GM12864 (cell line): ENCODE data around the gene SLC30A7.
"Not testable (repeated sequence)": the region's sequence is repeated elsewhere in the genome, so short reads cannot be mapped to it uniquely, and the experiment has no call there.

ENCODE experiments used
- DNase-seq: peaks from one replicate; pipeline ENCODE4 v3.0.0-alpha.2; 2011; ENCODE audit warnings: low read depth
- H3K4me3 ChIP-seq: 2 replicates; pipeline ENCODE4 v1.5.1; 2011; ENCODE audit warnings: mild to moderate bottlenecking, low read depth, low read length, control low read depth
- CTCF ChIP-seq: IDR thresholded peaks from 2 replicates; pipeline ENCODE4 v1.5.1; 2011; ENCODE audit warnings: low read depth, mild to moderate bottlenecking, moderate library complexity, low read length, control low read depth, inconsistent platforms; ENCODE audit errors: missing control alignments

SLC30A7 gene

GRCh38 chr1:100895540-100896480, at the start of gene SLC30A7:
Gene SLC30A7 (plus strand): TSS chr1:100896090. CDS start chr1:100896263, 173 bp downstream.
- no peak for TF ChIP-seq CTCF
- H3K4me3 ChIP-seq: peak within 1 kb of the TSS; percentile 71
- DNase-seq: peak; percentile 59

- no peak for TF ChIP-seq CTCF
- no peak overlapping the region for H3K4me3 ChIP-seq
- DNase-seq: no peak
Observed at GRCh38 chr1:100847361-100848082, 48.4 kb upstream of the SLC30A7 start.

- no peak for TF ChIP-seq CTCF
- no peak for DNase-seq
- H3K4me3 ChIP-seq: no peak overlapping the region
Observed at GRCh38 chr1:100851726-100852125, 44.2 kb upstream of the SLC30A7 start.

GRCh38 chr1:100852976-100853375, 42.9 kb upstream of the SLC30A7 start:
- TF ChIP-seq CTCF: no peak
- H3K4me3 ChIP-seq: no peak overlapping the region
- no peak for DNase-seq

GRCh38 chr1:100855116-100855515, 40.8 kb upstream of the SLC30A7 start:
- not testable (repeated sequence) for DNase-seq

GRCh38 chr1:100860397-100860991, 35.4 kb upstream of the SLC30A7 start:
- no peak for DNase-seq
- no peak overlapping the region for H3K4me3 ChIP-seq
- TF ChIP-seq CTCF: no peak

More at GRCh38 chr1:100855116-100855515, 40.8 kb upstream of the SLC30A7 start:
- not testable (repeated sequence) for H3K4me3 ChIP-seq

- no peak for TF ChIP-seq CTCF
- DNase-seq: no peak
- no peak overlapping the region for H3K4me3 ChIP-seq
Observed at GRCh38 chr1:100861379-100861778, 34.5 kb upstream of the SLC30A7 start.
